C4-2B (cell line): ENCODE results near the gene OR11A1.

Source experiments
- H3K27ac ChIP-seq: fragments of 450-650 bp; 2 replicates; pipeline ENCODE4 v1.5.1; 2017
- CTCF ChIP-seq: fragments of 450-650 bp; conservative IDR thresholded peaks from 2 replicates; pipeline ENCODE4 v1.5.1; 2017; ENCODE audit warnings: mild to moderate bottlenecking
- ZFX ChIP-seq: fragments of 450-650 bp; IDR thresholded peaks from 2 replicates; pipeline ENCODE4 v1.6.1; 2017

The OR11A1 gene

GRCh38 chr6:29500594-29500993 is 43.7 kb upstream of the OR11A1 start:
- H3K27ac ChIP-seq, result no peak overlapping the region
- no peak for TF ChIP-seq CTCF
- TF ChIP-seq ZFX, result no peak

- TF ChIP-seq CTCF (no peak), ZFX (no peak)
- H3K27ac ChIP-seq, result no peak overlapping the region
Measured at GRCh38 chr6:29499704-29500103, 42.8 kb upstream of the OR11A1 start.

GRCh38 chr6:29496961-29497360 is 40.1 kb upstream of the OR11A1 start:
- TF ChIP-seq CTCF (no peak), ZFX (no peak)
- no peak overlapping the region for H3K27ac ChIP-seq

GRCh38 chr6:29495571-29495970 is 38.7 kb upstream of the OR11A1 start:
- H3K27ac ChIP-seq, result no peak overlapping the region
- no peak for TF ChIP-seq ZFX
- no peak for TF ChIP-seq CTCF

GRCh38 chr6:29494131-29494530 is 37.3 kb upstream of the OR11A1 start:
- no peak for TF ChIP-seq CTCF
- TF ChIP-seq ZFX, result no peak
- H3K27ac ChIP-seq, result no peak overlapping the region

GRCh38 chr6:29493261-29493660 is 36.4 kb upstream of the OR11A1 start:
- no peak for TF ChIP-seq ZFX
- TF ChIP-seq CTCF, result no peak
- H3K27ac ChIP-seq, result no peak overlapping the region

GRCh38 chr6:29491574-29491973 is 34.7 kb upstream of the OR11A1 start:
- no peak overlapping the region for H3K27ac ChIP-seq
- TF ChIP-seq CTCF (no peak), ZFX (no peak)

GRCh38 chr6:29490552-29490951 is 33.7 kb upstream of the OR11A1 start:
- H3K27ac ChIP-seq, result no peak overlapping the region
- TF ChIP-seq ZFX (no peak), CTCF (no peak)
